ENCODE results near the gene FRAT1. TPM values are rescaled to one million over a fixed set of nuclear protein-coding genes. Genes with fewer than 3 reads are reported as not detected.

Gene FRAT1
- polyA plus RNA-seq, 1 donor (not counting 4 experiments of a cell fraction or from before 2014, with no cell fraction given) = 0.34 TPM

- TF ChIP-seq CTCF (optimal IDR thresholded peaks at IDR 0.05 in 1 of 3, IDR thresholded peaks at IDR 0.05 in 1 of 3, conservative IDR thresholded peaks at IDR 0.05 in 1 of 3; ENCODE audit: extremely low read depth in 1 of 3, insufficient read depth in 2 of 3, low read length in 3 of 3) (peak in 2 of 3 experiments; percentile 20 to 34), EZH2 (IDR thresholded peaks at IDR 0.05; ENCODE audit: low read length) (no peak)
- Histone ChIP-seq H3K4me1 (ENCODE audit: control insufficient read depth, extremely low read depth, insufficient read depth, low read length) (peaks cover 3% of the 10 kb centered on the region), H3K9ac (ENCODE audit: control insufficient read depth, extremely low read depth, insufficient read depth, low read length) (peak within 1 kb of the TSS; percentile 88), H3K27me3 (ENCODE audit: control insufficient read depth, extremely low read depth, insufficient read depth, low read length) (no peaks in the 10 kb centered on the region), H3K9me1 (ENCODE audit: control insufficient read depth, extremely low read depth, insufficient read depth, low read length) (no peaks in the 10 kb centered on the region), H3K27ac (ENCODE audit: control insufficient read depth, insufficient read depth, low read length) (peak within 1 kb of the TSS; percentile 87), H4K20me1 (ENCODE audit: control insufficient read depth, extremely low read depth, insufficient read depth, low read length) (no peaks in the 10 kb centered on the region), H2AFZ (ENCODE audit: control insufficient read depth, low read length) (peak within 1 kb of the TSS; percentile 84), H3K4me3 (ENCODE audit: control insufficient read depth in 2 of 3, extremely low read depth in 1 of 3, insufficient read depth in 2 of 3, low read depth in 1 of 3, low read length in 3 of 3) (peak within 1 kb of the TSS; percentile 70 to 77 (median 74)), H3K4me2 (ENCODE audit: control insufficient read depth, extremely low read depth, insufficient read depth, low read depth, low read length) (peak within 1 kb of the TSS; percentile 74), H3K36me3 (ENCODE audit: control insufficient read depth in 2 of 2, extremely low read depth in 1 of 2, insufficient read depth in 2 of 2, low read length in 2 of 2) (no peaks in the 10 kb centered on the region), H3K79me2 (ENCODE audit: control insufficient read depth, insufficient read depth, low read length) (peaks cover 12% of the 10 kb centered on the region), H3K9me3 (ENCODE audit: control insufficient read depth, low read depth, low read length) (no peaks in the 10 kb centered on the region)
- FAIRE-seq = peak; percentile 51
- dilution Hi-C loops (cut with MboI; ENCODE audit: extremely low pct_ligation_motif_present, low sequenced_read_pairs) = no loop called here
- peak; percentile 88 for DNase-seq (ENCODE audit: low read depth, low spot score)
These were observed 26.8 kb upstream of the FRAT1 start, which contains the start of gene ARHGAP19 for GRCh38 chr10:97292097-97292861. TSS of gene ARHGAP19 (minus strand) at chr10:97292637. CDS start at chr10:97292627, 10 bp downstream.

GRCh38 chr10:97292862-97293198 lies 26.2 kb upstream of the FRAT1 start:
- H3K79me2 ChIP-seq (ENCODE audit: control insufficient read depth, insufficient read depth, low read length) = peaks cover 12% of the 10 kb centered on the region
- H3K4me3 ChIP-seq (ENCODE audit: control insufficient read depth in 2 of 3, extremely low read depth in 1 of 3, insufficient read depth in 2 of 3, low read depth in 1 of 3, low read length in 3 of 3) = no peak overlapping the region
- H3K36me3 ChIP-seq (ENCODE audit: control insufficient read depth in 2 of 2, extremely low read depth in 1 of 2, insufficient read depth in 2 of 2, low read length in 2 of 2) = no peaks in the 10 kb centered on the region
- TF ChIP-seq CTCF (optimal IDR thresholded peaks at IDR 0.05 in 1 of 3, IDR thresholded peaks at IDR 0.05 in 1 of 3, conservative IDR thresholded peaks at IDR 0.05 in 1 of 3; ENCODE audit: extremely low read depth in 1 of 3, insufficient read depth in 2 of 3, low read length in 3 of 3) (no peak), EZH2 (IDR thresholded peaks at IDR 0.05; ENCODE audit: low read length) (no peak)
- DNase-seq (ENCODE audit: low read depth, low spot score) (no peak), FAIRE-seq (no peak)
- H3K27ac ChIP-seq (ENCODE audit: control insufficient read depth, insufficient read depth, low read length) = no peak overlapping the region
- H3K27me3 ChIP-seq (ENCODE audit: control insufficient read depth, extremely low read depth, insufficient read depth, low read length) = no peaks in the 10 kb centered on the region
- no peak overlapping the region for H3K9ac ChIP-seq (ENCODE audit: control insufficient read depth, extremely low read depth, insufficient read depth, low read length)
- H4K20me1 ChIP-seq (ENCODE audit: control insufficient read depth, extremely low read depth, insufficient read depth, low read length) = no peaks in the 10 kb centered on the region
- dilution Hi-C loops (cut with MboI; ENCODE audit: extremely low pct_ligation_motif_present, low sequenced_read_pairs) = no loop called here
- peaks cover 3% of the 10 kb centered on the region for H3K4me1 ChIP-seq (ENCODE audit: control insufficient read depth, extremely low read depth, insufficient read depth, low read length)
- no peaks in the 10 kb centered on the region for H3K9me1 ChIP-seq (ENCODE audit: control insufficient read depth, extremely low read depth, insufficient read depth, low read length)
- peak overlapping the region; percentile 74 for H3K4me2 ChIP-seq (ENCODE audit: control insufficient read depth, extremely low read depth, insufficient read depth, low read depth, low read length)
- H2AFZ ChIP-seq (ENCODE audit: control insufficient read depth, low read length) = no peak overlapping the region
- no peaks in the 10 kb centered on the region for H3K9me3 ChIP-seq (ENCODE audit: control insufficient read depth, low read depth, low read length)
